Lung (tissue), 12 donors: Measurements from ENCODE around the gene ID2. TPM values are rescaled to one million over a fixed set of nuclear protein-coding genes. Genes with fewer than 3 reads are reported as not detected.
"Not testable (repeated sequence)": the region's sequence is repeated elsewhere in the genome, so short reads cannot be mapped to it uniquely, and the experiment has no call there.

Experiments used
- ATAC-seq: fragments of 200-7000 bp; cut with Tn5 transposase; one replicate; pipeline ENCODE4 v1.9.1; 2020; ENCODE audit warnings: moderate number of reproducible peaks; ENCODE audit not compliant: insufficient read depth, low FRiP score
- DNase-seq, 3 donors: peaks; one replicate each; pipeline ENCODE4 v3.0.0-alpha.2; 2013 to 2017
- H3K27ac ChIP-seq, 2 donors: one replicate each; pipeline ENCODE4 v1.5.1; 2013; ENCODE audit warnings: mild to moderate bottlenecking in 2 of 2, moderate library complexity in 2 of 2, control low read depth in 1 of 2, inconsistent platforms in 1 of 2, low read depth in 1 of 2, low read length in 1 of 2
- H3K27me3 ChIP-seq, 3 donors: one replicate each; pipeline ENCODE4 v1.5.1; 2013; ENCODE audit warnings: low read length in 2 of 3; ENCODE audit not compliant: control insufficient read depth in 3 of 3, insufficient read depth in 3 of 3
- H3K36me3 ChIP-seq, 4 donors: one replicate each; pipeline ENCODE4 v1.5.1; 2013; ENCODE audit warnings: low read length in 4 of 4, mild to moderate bottlenecking in 1 of 4, moderate library complexity in 1 of 4; ENCODE audit not compliant: control insufficient read depth in 4 of 4, insufficient read depth in 4 of 4
- H3K4me1 ChIP-seq, 5 donors: one replicate each; pipeline ENCODE4 v1.5.1; 2013; ENCODE audit warnings: low read length in 5 of 5, mild to moderate bottlenecking in 2 of 5, moderate library complexity in 1 of 5; ENCODE audit not compliant: control insufficient read depth in 5 of 5, insufficient read depth in 5 of 5
- H3K4me3 ChIP-seq: one replicate; pipeline ENCODE4 v1.5.1; 2013; ENCODE audit warnings: mild to moderate bottlenecking, control low read depth, moderate library complexity
- H3K9ac ChIP-seq, 2 donors: one replicate each; pipeline ENCODE4 v1.5.1; 2013; ENCODE audit warnings: low read length in 2 of 2, control low read depth in 1 of 2; ENCODE audit not compliant: insufficient read depth in 1 of 2
- H3K9me3 ChIP-seq, 4 donors: one replicate each; pipeline ENCODE4 v1.5.1; 2013; ENCODE audit warnings: low read length in 3 of 4, mild to moderate bottlenecking in 1 of 4, moderate library complexity in 1 of 4; ENCODE audit not compliant: control insufficient read depth in 4 of 4, insufficient read depth in 3 of 4
- WGBS, 2 donors: extraction: QIAGEN DNeasy Blood & Tissue Kit; methylation state at CpG; one replicate each; pipeline ENCODE4 v1.1.7; 2013; 5-methylcytosine and 5-hydroxymethylcytosine counted together
- polyA plus RNA-seq, 2 donors: library from polyadenylated mRNA; stranded (reverse); fragments of 200-250 nt; gene quantifications; one replicate each; pipeline ENCODE4 v1.2.1, GENCODE V29; 2013
- total RNA-seq, 2 donors: library from RNA; depleted of rRNA in 1 of 2; stranded (reverse); fragments of >200 nt in 1 of 2; gene quantifications; one replicate each; pipeline ENCODE4 v1.2.1, GENCODE V29; 2014 to 2021
- TF ChIP-seq, protein P1 (sequence below): IDR thresholded peaks from 2 replicates; pipeline ENCODE4 v1.5.1; 2012; ENCODE audit warnings: mild to moderate bottlenecking; ENCODE audit errors: control extremely low read depth, extremely low read depth
- donor health status: control.
- donor health status: control.
- donor health status: Bipolar disorder and iron deficiency.
- donor health status: healthy.
- donor health status: DM: yes; HTN: yes; CAD: no.

The ID2 gene
- total and polyA plus RNA-seq, 4 donors, result 67.9 to 227 (median 133) TPM

DNA sequence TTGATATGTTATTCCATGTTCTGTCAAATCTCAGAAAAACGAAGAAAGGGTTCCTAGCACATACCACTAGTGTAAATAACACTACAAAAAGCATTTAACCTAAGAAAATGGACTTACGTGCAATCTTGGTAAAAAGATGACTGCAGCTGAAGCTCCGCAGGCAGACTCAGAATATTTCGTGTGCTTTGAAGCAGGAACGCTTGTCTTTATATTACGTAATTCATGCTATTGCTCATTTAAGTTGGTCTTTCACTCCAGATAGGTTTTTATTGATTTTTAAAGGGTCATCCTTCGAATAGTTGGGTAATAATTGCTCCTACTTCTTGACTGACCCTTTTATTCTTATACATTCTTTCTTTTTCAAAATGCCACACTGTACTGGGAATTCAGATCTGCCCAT is 44.0 kb downstream of the ID2 start:
- Histone ChIP-seq H3K4me1 (no peaks in the 10 kb centered on the region), H3K9ac (no peak overlapping the region), H3K27ac (no peak overlapping the region), H3K36me3 (peaks cover 4 to 11% (median 10%) of the 10 kb centered on the region in 4 donors), H3K9me3 (peaks cover 0 to 2% (median 0%) of the 10 kb centered on the region in 4 donors), H3K4me3 (no peak overlapping the region), H3K27me3 (no peaks in the 10 kb centered on the region)
- ATAC-seq (no peak), DNase-seq (no peak)
- TF ChIP-seq, protein P1, sequence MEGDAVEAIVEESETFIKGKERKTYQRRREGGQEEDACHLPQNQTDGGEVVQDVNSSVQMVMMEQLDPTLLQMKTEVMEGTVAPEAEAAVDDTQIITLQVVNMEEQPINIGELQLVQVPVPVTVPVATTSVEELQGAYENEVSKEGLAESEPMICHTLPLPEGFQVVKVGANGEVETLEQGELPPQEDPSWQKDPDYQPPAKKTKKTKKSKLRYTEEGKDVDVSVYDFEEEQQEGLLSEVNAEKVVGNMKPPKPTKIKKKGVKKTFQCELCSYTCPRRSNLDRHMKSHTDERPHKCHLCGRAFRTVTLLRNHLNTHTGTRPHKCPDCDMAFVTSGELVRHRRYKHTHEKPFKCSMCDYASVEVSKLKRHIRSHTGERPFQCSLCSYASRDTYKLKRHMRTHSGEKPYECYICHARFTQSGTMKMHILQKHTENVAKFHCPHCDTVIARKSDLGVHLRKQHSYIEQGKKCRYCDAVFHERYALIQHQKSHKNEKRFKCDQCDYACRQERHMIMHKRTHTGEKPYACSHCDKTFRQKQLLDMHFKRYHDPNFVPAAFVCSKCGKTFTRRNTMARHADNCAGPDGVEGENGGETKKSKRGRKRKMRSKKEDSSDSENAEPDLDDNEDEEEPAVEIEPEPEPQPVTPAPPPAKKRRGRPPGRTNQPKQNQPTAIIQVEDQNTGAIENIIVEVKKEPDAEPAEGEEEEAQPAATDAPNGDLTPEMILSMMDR, result no peak
- 84 to 87% methylated on average over 7 of the region's 7 CpGs for WGBS, 2 donors

DNA sequence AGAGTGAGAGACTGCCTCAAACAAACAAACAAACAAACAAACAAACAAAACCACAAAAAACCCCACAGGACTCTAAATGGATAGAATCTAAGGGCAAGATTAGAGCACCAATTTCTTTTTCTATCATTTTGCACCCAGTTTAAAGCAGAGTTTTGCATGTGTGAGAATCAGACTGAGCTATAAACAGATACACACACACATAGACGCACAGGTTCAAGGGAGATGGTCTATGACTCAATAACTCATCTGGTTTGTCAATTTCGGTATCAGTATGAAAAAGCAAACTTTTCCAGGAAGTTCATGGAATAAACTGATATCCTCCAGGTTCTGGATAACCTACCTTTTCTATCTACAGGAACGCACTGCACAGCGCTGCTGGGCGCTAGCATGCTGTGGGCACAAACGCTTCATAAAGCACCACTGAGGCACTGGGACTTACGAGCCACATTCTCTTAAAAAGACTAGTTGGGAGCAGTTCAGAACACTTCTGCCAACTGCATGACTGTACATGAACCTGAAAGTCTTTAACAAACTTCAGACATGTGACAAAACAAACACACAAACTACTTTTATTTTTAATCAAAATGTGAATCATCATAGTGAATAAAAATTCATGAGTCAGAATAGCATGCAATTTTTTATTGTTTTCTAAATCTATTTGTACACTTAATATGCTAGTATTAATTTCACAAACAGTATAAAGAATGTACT is 46.6 kb downstream of the ID2 start:
- Histone ChIP-seq H3K27me3 (no peaks in the 10 kb centered on the region), H3K9ac (no peak overlapping the region), H3K4me1 (no peaks in the 10 kb centered on the region), H3K27ac (no peak overlapping the region), H3K4me3 (no peak overlapping the region), H3K9me3 (no peaks in the 10 kb centered on the region), H3K36me3 (peaks cover 22 to 31% (median 28%) of the 10 kb centered on the region in 4 donors)
- no peak for ATAC-seq
- DNase-seq, result no peak
- 96 to 97% methylated on average over 7 of the region's 7 CpGs for WGBS, 2 donors
- TF ChIP-seq, protein P1, result no peak

DNA sequence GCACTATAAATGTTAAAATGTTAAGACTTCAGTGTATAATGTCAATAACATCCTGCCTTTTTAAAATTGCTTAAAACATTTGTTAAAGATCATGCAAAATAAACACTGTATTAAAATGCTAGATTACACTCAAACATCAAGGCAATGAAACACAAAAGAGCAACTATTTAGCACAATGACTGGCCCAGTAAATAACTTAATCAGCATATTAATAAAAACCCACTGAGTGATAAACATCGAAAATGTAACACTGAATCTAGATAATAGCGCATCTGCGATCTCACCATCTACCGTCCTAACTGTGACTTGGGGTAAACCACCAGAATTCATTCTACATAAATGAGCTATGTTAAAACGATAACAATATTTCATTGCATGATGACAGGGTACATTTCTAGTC is 47.2 kb downstream of the ID2 start:
- not testable (repeated sequence) for H3K4me1 ChIP-seq, H3K9ac ChIP-seq, H3K4me3 ChIP-seq, H3K27ac ChIP-seq, H3K27me3 ChIP-seq, DNase-seq, ATAC-seq, H3K9me3 ChIP-seq
- H3K36me3 ChIP-seq, result peaks cover 27 to 35% (median 31%) of the 10 kb centered on the region in 4 donors
- 93 to 95% methylated on average over 5 of the region's 5 CpGs for WGBS, 2 donors

DNA sequence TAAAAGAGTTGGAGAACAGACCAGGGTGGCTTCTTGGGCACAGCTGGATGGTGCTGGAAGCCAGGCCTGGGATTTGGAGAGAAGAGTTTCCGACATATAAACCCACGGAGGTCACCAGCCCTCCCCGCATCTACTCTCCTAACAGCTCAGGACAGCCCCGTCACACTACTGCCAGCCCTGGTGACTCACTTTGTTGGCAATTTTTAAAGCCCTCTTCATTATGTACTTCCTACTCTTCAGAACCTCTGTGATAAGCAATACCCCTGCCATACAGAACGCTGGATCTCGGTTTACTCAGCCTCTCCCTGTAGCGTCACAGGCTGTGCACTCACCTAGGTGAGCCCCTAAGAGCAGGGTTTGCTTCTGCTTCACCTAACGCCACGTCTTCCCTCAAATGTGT is 48.1 kb downstream of the ID2 start:
- ATAC-seq, result peak; percentile 91
- Histone ChIP-seq H3K27ac (no peak overlapping the region), H3K4me3 (no peak overlapping the region), H3K27me3 (no peaks in the 10 kb centered on the region), H3K36me3 (peaks cover 30 to 37% (median 33%) of the 10 kb centered on the region in 4 donors), H3K9ac (no peak overlapping the region), H3K9me3 (no peaks in the 10 kb centered on the region), H3K4me1 (no peaks in the 10 kb centered on the region)
- 68 to 88% methylated on average over 9 of the region's 9 CpGs for WGBS, 2 donors
- DNase-seq, result peak in 1 of 3 donors; percentile 22
- TF ChIP-seq, protein P1, result no peak
